C4-2B (cell line): Measurements from ENCODE around the gene MRPS6.

ENCODE experiments used
- CTCF ChIP-seq: fragments of 450-650 bp; conservative IDR thresholded peaks from 2 replicates; pipeline ENCODE4 v1.5.1; 2017; ENCODE audit warnings: mild to moderate bottlenecking
- ZFX ChIP-seq: fragments of 450-650 bp; IDR thresholded peaks from 2 replicates; pipeline ENCODE4 v1.6.1; 2017

- TF ChIP-seq CTCF (no peak), ZFX (no peak)
Observed at GRCh38 chr21:34054259-34054658, 19.1 kb upstream of the MRPS6 start.
